Body of pancreas (tissue), 4 donors: ENCODE data around the gene BMP7.

Source experiments
- CTCF ChIP-seq, 7 experiments: fragments of 450-650 bp in 4 of 7; fragments of 200-600 bp in 3 of 7; sonication (generic) in 3 of 7; IDR thresholded peaks; one replicate each; pipeline ENCODE4 v1.5.1; 2016 to 2019; ENCODE audit warnings: antibody characterized with exemption in 7 of 7
- POLR2A ChIP-seq, 3 donors: fragments of 450-650 bp; IDR thresholded peaks; one replicate each; pipeline ENCODE4 v1.6.1; 2016; ENCODE audit warnings: antibody characterized with exemption in 3 of 3, mild to moderate bottlenecking in 2 of 3

- no peak for TF ChIP-seq POLR2A (IDR thresholded peaks at IDR 0.05)
- no peak for TF ChIP-seq CTCF (IDR thresholded peaks at IDR 0.05)
These were observed 66.6 kb downstream of the BMP7 start for GRCh38 chr20:57199656-57200405.
